Colonic mucosa (tissue), 4 donors: ENCODE measurements around the gene CSNK1D. TPM values are rescaled to one million over a fixed set of nuclear protein-coding genes. Genes with fewer than 3 reads are reported as not detected.
A peak's percentile ranks its signal among the peaks of the same experiment; 100 is the strongest.

ENCODE experiments used
- DNase-seq: peaks from one replicate; pipeline ENCODE4 v3.0.0-alpha.2; 2020
- H3K27ac ChIP-seq: fragments of 200-600 bp; one replicate; pipeline ENCODE4 v1.8.0; 2021
- H3K27me3 ChIP-seq: fragments of 200-600 bp; one replicate; pipeline ENCODE4 v1.8.0; 2021
- H3K36me3 ChIP-seq: fragments of 200-600 bp; one replicate; pipeline ENCODE4 v1.8.0; 2021
- H3K4me1 ChIP-seq: fragments of 200-600 bp; one replicate; pipeline ENCODE4 v1.8.0; 2021; ENCODE audit warnings: mild to moderate bottlenecking
- H3K4me3 ChIP-seq: fragments of 200-600 bp; one replicate; pipeline ENCODE4 v1.8.0; 2021
- H3K9ac ChIP-seq, 2 donors: one replicate each; pipeline ENCODE4 v1.7.0; 2013; ENCODE audit warnings: control low read depth in 2 of 2, low read depth in 2 of 2, low read length in 2 of 2
- H3K9me3 ChIP-seq: fragments of 200-600 bp; one replicate; pipeline ENCODE4 v1.8.0; 2021
- CTCF ChIP-seq: fragments of 200-600 bp; IDR thresholded peaks from one replicate; pipeline ENCODE4 v1.8.0; 2022; ENCODE audit warnings: antibody characterized with exemption, mild to moderate bottlenecking
- intact Hi-C: fragments of 100-400 bp; cut with DNase I; formaldehyde crosslinking; loops from one replicate; pipeline ENCODE4 v1.14.1; 2022
- total RNA-seq, 2 donors: library from RNA; stranded (reverse); fragmentation: NEBNext Ultra II Directional in 1 of 2; extraction: Animal tissue kit (Norgen Biotek cat#: 25700) in 1 of 2; gene quantifications; one replicate each; pipeline ENCODE4 v1.2.1, GENCODE V29; 2021
- donor health status: healthy.
- donor health status: DM: no; HTN: no; CAD: no.
- donor health status: DM: no; HTN: no; CAD: no.

Gene CSNK1D
- total RNA-seq, 2 donors from 2014 or later, result 136 to 138 TPM

GRCh38 chr17:82302568-82302963 lies 29.1 kb upstream of the CSNK1D start:
- Histone ChIP-seq H3K9me3 (no peaks in the 10 kb centered on the region), H3K4me3 (no peak overlapping the region), H3K27me3 (peaks cover 4% of the 10 kb centered on the region), H3K4me1 (peaks cover 9% of the 10 kb centered on the region), H3K9ac (peak overlapping the region in 1 of 2 donors; percentile 30), H3K27ac (no peak overlapping the region), H3K36me3 (no peaks in the 10 kb centered on the region)
- intact Hi-C loops, result no loop called here
- no peak for TF ChIP-seq CTCF
- DNase-seq, result no peak

- no peaks in the 10 kb centered on the region for H3K9me3 ChIP-seq
- no peak overlapping the region for H3K9ac ChIP-seq
- no peak overlapping the region for H3K4me3 ChIP-seq
- intact Hi-C loops, result no loop called here
- no peak for DNase-seq
- H3K4me1 ChIP-seq, result peaks cover 12% of the 10 kb centered on the region
- peaks cover 4% of the 10 kb centered on the region for H3K27me3 ChIP-seq
- H3K27ac ChIP-seq, result no peak overlapping the region
- TF ChIP-seq CTCF, result no peak
- H3K36me3 ChIP-seq, result no peaks in the 10 kb centered on the region
Measured at GRCh38 chr17:82301916-82302567, 28.5 kb upstream of the CSNK1D start.

- Histone ChIP-seq H3K9me3 (no peaks in the 10 kb centered on the region), H3K9ac (peak overlapping the region in 1 of 2 donors; percentile 12), H3K4me1 (peaks cover 16% of the 10 kb centered on the region), H3K4me3 (no peak overlapping the region), H3K27ac (no peak overlapping the region), H3K27me3 (peaks cover 4% of the 10 kb centered on the region), H3K36me3 (no peaks in the 10 kb centered on the region)
- intact Hi-C loops, result no loop called here
- TF ChIP-seq CTCF, result no peak
- DNase-seq, result no peak
Measured at GRCh38 chr17:82301300-82301915, 27.9 kb upstream of the CSNK1D start.

- peak; percentile 72 for DNase-seq
- H3K27ac ChIP-seq, result no peak overlapping the region
- no peaks in the 10 kb centered on the region for H3K9me3 ChIP-seq
- peak; percentile 71 for TF ChIP-seq CTCF
- H3K9ac ChIP-seq, result peak overlapping the region in 1 of 2 donors; percentile 12
- intact Hi-C loops, result no loop called here
- H3K4me1 ChIP-seq, result peaks cover 21% of the 10 kb centered on the region
- no peaks in the 10 kb centered on the region for H3K36me3 ChIP-seq
- peaks cover 4% of the 10 kb centered on the region for H3K27me3 ChIP-seq
- no peak overlapping the region for H3K4me3 ChIP-seq
Measured at GRCh38 chr17:82300707-82301270, 27.3 kb upstream of the CSNK1D start.

GRCh38 chr17:82300228-82300627 lies 26.7 kb upstream of the CSNK1D start:
- Histone ChIP-seq H3K36me3 (no peaks in the 10 kb centered on the region), H3K4me1 (peaks cover 21% of the 10 kb centered on the region), H3K4me3 (no peak overlapping the region), H3K9ac (no peak overlapping the region), H3K27ac (no peak overlapping the region), H3K9me3 (no peaks in the 10 kb centered on the region), H3K27me3 (peaks cover 4% of the 10 kb centered on the region)
- TF ChIP-seq CTCF, result no peak
- intact Hi-C loops, result no loop called here
- DNase-seq, result no peak
